HG02970 (cell line): ENCODE data around the gene RABEPK.
"Not testable (repeated sequence)": the region's sequence is repeated elsewhere in the genome, so short reads cannot be mapped to it uniquely, and the experiment has no call there.

Experiments used
- ATAC-seq: cut with Tn5 transposase; IDR thresholded peaks from one replicate; pipeline ENCODE4 v1.9.1; 2021; ENCODE audit warnings: mild to moderate bottlenecking, moderate library complexity, moderate number of reproducible peaks; ENCODE audit not compliant: unreplicated experiment, low FRiP score

RABEPK gene

DNA sequence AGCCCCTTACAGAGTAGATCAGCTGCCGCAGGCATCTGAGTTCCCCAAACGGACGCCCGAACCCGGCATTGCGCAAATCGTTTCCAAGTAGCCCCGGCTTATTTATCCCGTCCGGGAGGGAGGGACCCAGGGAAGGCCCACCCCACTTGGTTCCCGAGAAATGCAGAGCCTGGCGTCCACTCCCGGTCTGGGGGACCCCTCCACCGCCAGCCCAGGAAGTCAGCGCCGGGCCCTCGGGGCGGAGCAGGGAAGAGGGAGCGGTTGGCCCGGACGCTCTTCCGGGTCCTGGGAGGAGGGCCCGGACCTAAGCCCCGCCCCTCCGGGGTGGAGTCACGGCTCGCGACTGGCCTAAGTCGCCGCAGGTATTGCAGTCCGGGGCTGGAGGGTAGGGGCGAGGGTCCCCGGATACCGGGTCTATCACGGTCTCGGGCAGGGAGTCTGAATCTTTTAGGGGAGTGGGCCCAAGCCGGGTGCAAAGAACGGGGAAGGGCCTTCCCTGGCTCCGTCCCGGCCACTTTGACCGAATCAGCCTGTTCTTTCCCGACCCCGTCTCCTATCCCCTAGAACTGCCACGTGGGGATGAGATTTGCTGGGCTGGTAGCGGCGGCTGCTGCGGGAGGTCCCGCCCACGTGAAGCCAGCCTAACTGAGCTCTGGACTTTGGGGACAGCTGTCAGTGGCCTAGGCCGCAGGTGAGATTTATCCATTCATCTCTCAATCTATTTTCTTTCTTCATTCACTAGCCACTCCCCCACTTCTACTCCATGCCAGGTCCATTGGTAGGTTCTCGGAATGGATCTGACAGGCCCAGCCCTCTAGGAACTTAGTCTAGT, at the start of gene RABEPK:
Gene RABEPK, plus strand, starts transcription at position 327 of the 832 bp plus-strand sequence. CDS start 2,472 bp downstream, outside the sequence.
- ATAC-seq: peak; percentile 95

DNA sequence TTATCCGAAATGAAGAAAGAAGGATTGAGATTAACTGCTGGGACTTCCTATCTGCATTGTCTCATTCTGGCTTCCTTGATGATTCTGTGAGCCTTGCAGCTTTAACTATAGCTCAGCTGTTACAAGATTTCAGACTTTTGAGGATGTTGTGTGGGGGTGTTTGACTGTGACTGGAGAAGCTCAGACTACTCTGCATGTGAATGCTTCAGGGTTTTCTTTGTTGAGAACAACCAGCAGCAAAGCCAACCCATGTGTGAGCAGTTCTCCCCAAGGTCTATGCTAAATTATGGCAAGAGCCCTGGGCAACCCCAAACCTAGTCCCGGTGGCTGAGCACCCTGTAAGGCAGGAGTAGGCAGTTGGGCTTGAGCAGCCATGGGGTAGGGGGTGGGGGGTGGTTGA, 48.6 kb upstream of the RABEPK start:
- no peak for ATAC-seq

- ATAC-seq: no peak
Measured at GRCh38 chr9:125153712-125154367, 46.5 kb upstream of the RABEPK start.

GRCh38 chr9:125156551-125156950, 43.8 kb upstream of the RABEPK start:
- ATAC-seq: no peak

DNA sequence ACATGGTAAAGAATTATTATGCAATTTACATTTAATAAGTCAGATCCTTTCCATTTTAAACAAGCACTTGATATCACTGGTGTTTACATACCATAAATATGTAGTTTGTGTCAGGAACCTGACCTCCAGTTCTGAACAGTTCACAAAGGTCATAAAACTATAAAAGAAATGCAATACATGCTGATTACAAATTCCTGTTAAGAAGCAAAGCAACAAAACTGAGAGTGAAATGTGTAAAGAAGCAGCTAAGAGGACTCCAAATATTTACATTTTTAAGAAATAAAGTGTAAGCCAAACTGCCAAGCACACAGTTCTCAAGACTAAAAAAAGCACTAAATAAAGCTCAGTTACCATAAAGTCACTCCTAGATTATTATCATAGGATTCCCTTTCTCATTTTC, 39.6 kb upstream of the RABEPK start:
- no peak for ATAC-seq

- no peak for ATAC-seq
Measured at GRCh38 chr9:125161284-125161918, 38.9 kb upstream of the RABEPK start.

DNA sequence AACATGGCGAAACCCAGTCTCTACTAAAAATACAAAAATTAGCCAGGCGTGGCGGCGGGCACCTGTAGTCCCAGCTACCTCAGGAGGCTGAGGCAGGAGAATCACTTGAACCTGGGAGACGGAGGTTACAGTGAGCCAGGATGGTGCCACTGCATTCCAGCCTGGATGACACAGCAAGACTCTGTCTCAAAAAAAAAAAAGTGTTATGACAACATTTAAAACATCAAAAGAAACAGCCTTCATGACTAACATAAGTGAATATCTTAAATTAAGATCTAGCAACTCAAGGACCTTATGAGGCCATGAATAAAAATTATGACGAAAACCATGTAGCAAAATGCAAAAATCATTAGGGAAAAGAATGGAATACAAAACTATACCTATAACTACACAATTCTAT, 37.5 kb upstream of the RABEPK start:
- ATAC-seq: not testable (repeated sequence)

DNA sequence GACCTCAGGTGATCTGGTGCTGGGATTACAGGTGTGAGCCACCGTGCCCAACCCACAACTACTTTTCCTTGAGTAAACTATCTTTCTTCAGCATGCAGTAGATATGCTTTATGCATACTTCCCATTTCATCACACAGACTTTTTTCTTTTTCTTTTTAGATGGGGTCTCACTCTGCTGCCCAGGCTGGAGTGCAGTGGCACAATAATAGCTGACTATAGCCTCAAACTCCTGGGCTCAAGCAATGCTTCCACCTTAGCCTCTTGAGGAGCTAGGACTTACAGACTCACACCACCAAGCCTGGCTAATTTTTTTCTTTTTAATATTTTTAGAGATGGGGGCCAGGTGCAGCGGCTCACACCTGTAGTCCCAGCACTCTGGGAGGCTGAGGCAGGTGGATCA, 33.6 kb upstream of the RABEPK start:
- ATAC-seq: no peak

DNA sequence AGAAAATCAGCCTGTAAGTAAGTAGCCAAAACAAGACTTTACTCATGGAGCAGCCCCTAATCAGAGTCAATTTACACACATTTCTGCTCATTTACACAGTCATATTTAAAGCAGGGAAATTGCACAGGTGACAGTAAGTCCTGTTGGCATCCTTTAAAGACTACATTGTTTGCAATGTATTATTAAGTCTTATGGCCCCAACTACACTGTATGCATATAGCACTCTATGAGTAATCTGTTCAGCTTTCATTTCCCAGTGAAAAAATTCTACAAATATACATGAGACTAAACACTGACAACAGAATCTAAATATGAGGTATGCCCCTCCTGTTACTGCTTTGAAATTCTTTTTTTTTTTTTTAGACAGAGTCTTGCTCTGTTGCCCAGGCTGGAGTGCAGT, 30.4 kb upstream of the RABEPK start:
- ATAC-seq: no peak

DNA sequence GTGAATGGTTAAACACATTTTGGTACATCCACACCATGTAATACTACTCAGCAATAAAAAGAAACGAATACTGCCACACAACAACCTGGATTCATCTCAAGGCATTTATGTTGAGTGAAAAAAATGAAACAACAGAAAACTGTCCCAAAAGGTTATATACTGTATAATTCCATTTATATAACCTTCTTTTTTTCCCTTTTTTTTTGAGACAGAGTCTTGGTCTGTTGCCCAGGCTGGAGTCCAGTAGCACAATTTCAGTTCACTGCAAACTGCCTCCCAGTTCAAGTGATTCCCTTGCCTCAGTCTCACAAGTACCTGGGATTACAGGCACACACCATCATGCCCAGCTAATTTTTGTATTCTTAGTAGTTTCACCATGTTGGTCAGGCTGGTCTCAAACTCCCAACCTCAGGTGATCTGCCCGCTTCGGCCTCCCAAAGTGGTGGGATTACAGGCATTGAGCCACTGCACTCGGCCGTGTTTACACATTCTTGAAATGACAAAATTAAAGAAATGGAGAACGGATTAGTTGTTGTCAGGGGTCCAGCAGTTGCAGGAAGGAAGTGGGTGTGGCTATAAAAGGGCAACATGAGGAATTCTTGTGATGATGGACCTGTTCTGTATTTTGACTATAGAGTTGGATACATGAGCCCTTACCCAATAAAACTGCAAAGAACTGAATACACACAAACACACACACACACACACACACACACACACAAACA, 28.1 kb upstream of the RABEPK start:
- ATAC-seq: no peak

GRCh38 chr9:125176636-125177035, 23.7 kb upstream of the RABEPK start:
- ATAC-seq: no peak

GRCh38 chr9:125177888-125178287, 22.5 kb upstream of the RABEPK start:
- ATAC-seq: no peak

DNA sequence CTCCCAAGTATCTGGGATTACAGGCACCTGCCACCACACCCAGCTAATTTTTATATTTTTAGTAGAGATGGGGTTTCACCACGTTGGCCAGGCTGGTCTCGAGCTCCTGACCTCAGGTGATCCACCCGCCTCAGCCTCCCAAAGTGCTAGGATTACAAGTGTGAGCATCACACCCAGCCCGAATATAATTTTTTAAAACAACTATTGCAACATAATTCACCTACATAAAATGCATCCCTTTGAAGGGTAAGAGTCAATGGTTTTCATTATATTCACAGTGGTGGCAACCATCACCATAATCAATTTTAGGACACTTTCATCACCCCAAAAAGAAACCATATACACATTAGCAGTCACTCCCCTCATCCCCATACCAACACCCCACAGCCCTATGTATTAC, 20.6 kb upstream of the RABEPK start:
- ATAC-seq: not testable (repeated sequence)

DNA sequence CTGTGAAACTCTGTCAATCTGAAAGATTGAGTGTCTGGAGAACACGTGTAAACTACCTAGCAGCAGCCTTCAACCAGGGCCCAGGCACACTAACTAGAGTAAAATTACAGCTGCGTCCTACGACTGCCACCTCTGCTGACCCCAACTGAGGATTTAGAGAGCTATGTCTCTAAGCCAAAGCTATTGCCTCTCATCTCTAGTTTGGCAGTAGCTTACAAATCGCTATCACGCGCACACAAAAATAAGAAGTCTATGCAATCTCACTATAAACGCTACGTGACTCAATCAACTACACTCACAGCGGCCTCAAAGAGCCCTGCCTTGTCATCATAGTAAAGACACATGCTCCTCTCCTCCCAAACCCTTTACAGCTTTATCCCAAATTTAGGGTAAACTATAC, 19.5 kb upstream of the RABEPK start:
- no peak for ATAC-seq

- ATAC-seq: not testable (repeated sequence)
Measured at GRCh38 chr9:125181756-125182155, 18.6 kb upstream of the RABEPK start.

DNA sequence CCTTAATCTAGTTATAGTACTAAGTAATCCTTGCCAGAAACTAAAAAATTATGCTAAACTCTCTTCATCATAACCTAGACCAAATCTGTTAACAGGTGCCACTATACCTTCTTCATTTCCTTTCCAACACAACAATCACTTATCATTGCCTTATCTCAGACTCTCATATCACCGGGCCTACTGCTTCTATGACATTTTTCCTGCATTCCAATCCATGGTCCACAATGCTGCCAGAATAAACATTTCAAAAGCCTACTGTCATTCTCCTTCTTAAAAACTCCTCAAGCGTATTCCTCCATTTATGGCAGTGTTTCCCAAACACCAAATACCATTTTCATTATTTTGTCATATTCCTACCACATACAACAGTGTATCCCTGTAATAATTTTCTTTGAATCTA, 17.3 kb upstream of the RABEPK start:
- ATAC-seq: no peak

GRCh38 chr9:125183561-125183960, 16.8 kb upstream of the RABEPK start:
- ATAC-seq: no peak

GRCh38 chr9:125189011-125189360, 11.4 kb upstream of the RABEPK start:
- peak; percentile 12 for ATAC-seq

DNA sequence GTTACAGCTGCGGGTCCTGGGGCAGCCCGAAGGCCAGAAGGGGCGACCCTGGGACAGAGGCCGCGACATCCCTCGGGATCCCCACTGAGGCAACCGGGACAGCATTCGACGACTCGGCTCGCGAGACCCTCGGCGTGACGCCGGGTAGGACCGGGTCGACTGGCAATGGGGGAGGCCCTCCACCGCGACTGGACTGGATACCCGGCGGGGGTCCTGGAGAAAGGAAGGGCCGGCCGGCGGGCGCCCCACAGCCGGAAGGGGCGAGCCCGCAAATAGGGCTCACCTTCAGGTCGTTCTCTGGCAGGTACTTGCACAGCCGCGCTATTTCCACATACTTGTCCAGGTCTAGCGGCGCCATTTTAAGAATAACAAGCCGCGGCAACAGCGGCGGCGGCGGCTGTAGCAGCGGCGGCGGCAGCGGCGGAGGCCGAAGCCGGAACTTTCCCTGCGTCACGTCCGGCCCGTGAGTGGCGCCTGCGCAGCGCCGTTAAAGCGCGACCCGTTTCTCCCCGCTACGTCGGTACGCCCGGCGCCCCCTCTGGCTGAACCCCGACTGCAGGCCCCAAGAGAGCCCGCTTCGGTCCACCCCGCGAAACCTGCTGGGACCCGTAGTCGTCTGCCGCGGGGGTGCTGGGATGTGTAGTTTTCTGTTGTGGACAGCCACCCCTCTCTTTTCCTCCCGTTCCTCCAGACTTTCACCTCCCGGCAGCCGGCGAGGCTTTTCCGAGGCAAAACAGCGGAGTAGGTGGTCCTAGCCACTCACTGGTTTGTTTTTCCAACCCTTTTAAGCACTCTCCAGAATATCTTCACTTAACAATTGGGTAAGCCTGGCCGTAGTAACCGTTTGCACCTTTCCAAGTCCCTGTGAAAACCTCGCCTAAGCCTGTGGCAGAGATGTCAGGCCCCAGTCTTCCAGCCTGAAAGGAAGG, 10.7 kb upstream of the RABEPK start, which contains the start of gene PPP6C:
Gene PPP6C, minus strand, starts transcription at position 443 of the 929 bp plus-strand sequence. Its CDS starts 85 bp downstream, at position 358.
- ATAC-seq: peak; percentile 95

DNA sequence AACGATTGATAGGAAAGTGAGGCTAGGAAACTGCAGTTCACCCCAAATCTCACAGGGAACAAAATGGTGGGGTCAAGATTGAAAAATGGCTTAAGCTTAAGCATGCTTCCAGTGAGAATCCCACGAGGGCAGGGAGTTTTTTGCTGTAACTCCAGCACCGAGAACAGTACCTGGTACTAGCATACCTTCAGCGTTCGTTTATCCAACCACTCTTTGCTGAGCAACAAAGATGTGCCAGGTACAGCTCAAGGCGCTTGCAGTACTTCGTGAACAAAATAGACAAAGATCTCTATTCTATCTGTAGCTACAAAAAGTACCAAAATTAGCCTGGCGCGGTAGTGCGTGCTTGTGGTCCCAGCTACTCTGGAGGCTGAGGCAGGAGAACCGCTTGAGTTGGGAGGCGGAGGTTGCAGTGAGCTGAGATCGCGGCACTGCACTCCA, 10.0 kb upstream of the RABEPK start:
- no peak for ATAC-seq
